HG02885 (cell line): Measurements from ENCODE around the gene ANTXR1.

ENCODE experiments used
- ATAC-seq: cut with Tn5 transposase; IDR thresholded peaks from one replicate; pipeline ENCODE4 v1.9.1; 2021; ENCODE audit warnings: mild to moderate bottlenecking; ENCODE audit not compliant: unreplicated experiment, poor library complexity

ANTXR1 gene

GRCh38 chr2:69067026-69067630, 54.1 kb downstream of the ANTXR1 start:
- ATAC-seq = no peak

GRCh38 chr2:69067866-69068265, 54.9 kb downstream of the ANTXR1 start:
- no peak for ATAC-seq

GRCh38 chr2:69070969-69071368, 58.0 kb downstream of the ANTXR1 start:
- ATAC-seq = no peak

- no peak for ATAC-seq
Measured at GRCh38 chr2:69073928-69074570, 61.1 kb downstream of the ANTXR1 start.

GRCh38 chr2:69074918-69075317, 61.9 kb downstream of the ANTXR1 start:
- ATAC-seq = no peak

GRCh38 chr2:69075486-69075885, 62.5 kb downstream of the ANTXR1 start:
- ATAC-seq = no peak

GRCh38 chr2:69076601-69077000, 63.6 kb downstream of the ANTXR1 start:
- ATAC-seq = no peak

- ATAC-seq = no peak
Measured at GRCh38 chr2:69077252-69077950, 64.4 kb downstream of the ANTXR1 start.

GRCh38 chr2:69080071-69080470, 67.1 kb downstream of the ANTXR1 start:
- no peak for ATAC-seq

GRCh38 chr2:69081001-69081580, 68.1 kb downstream of the ANTXR1 start:
- no peak for ATAC-seq

GRCh38 chr2:69081757-69082156, 68.8 kb downstream of the ANTXR1 start:
- no peak for ATAC-seq

- no peak for ATAC-seq
Measured at GRCh38 chr2:69082430-69082997, 69.5 kb downstream of the ANTXR1 start.

- no peak for ATAC-seq
Measured at GRCh38 chr2:69083235-69083748, 70.3 kb downstream of the ANTXR1 start.

- no peak for ATAC-seq
Measured at GRCh38 chr2:69084492-69084891, 71.5 kb downstream of the ANTXR1 start.

- no peak for ATAC-seq
Measured at GRCh38 chr2:69086466-69086865, 73.5 kb downstream of the ANTXR1 start.

GRCh38 chr2:69087211-69087911, 74.4 kb downstream of the ANTXR1 start:
- ATAC-seq = no peak

GRCh38 chr2:69087912-69088240, 74.9 kb downstream of the ANTXR1 start:
- no peak for ATAC-seq

- ATAC-seq = no peak
Measured at GRCh38 chr2:69088466-69088865, 75.5 kb downstream of the ANTXR1 start.

GRCh38 chr2:69089266-69089665, 76.3 kb downstream of the ANTXR1 start:
- no peak for ATAC-seq

- no peak for ATAC-seq
Measured at GRCh38 chr2:69089998-69090397, 77.0 kb downstream of the ANTXR1 start.
